Measurements from ENCODE around the gene LRRC4C. TPM values are rescaled to one million over a fixed set of nuclear protein-coding genes. Genes with fewer than 3 reads are reported as not detected.

LRRC4C gene
- total RNA-seq, 1 experiment from 2014 or later, result not detected

- ChIA-PET CTCF (no interaction called here), POLR2A (ENCODE audit: unreplicated experiment) (no interaction called here)
- H3K27me3 ChIP-seq (ENCODE audit: low read length), result no peaks in the 10 kb centered on the region
- H3K36me3 ChIP-seq (ENCODE audit: low read depth, low read length), result no peaks in the 10 kb centered on the region
- no peak overlapping the region for H3K9ac ChIP-seq (ENCODE audit: low read length)
- H3K9me2 ChIP-seq (replicated peaks; ENCODE audit: low read length), result no peaks in the 10 kb centered on the region
- TF ChIP-seq EZH2phosphoT487 (IDR thresholded peaks at IDR 0.05; ENCODE audit: borderline replicate concordance, low read length) (no peak), EZH2 (IDR thresholded peaks at IDR 0.05; ENCODE audit: low read length, unreplicated experiment) (no peak), CTCF (conservative IDR thresholded peaks at IDR 0.05; ENCODE audit: low read depth, low read length) (no peak)
- intact Hi-C loops (cut with micrococcal nuclease), result no loop called here
- no peaks in the 10 kb centered on the region for H3K79me2 ChIP-seq (ENCODE audit: low read length)
- no peaks in the 10 kb centered on the region for H4K20me1 ChIP-seq (ENCODE audit: low read length)
- no peaks in the 10 kb centered on the region for H3F3A ChIP-seq (ENCODE audit: low read length, unreplicated experiment)
- no TSS peak for BruUV-seq (replicated peaks)
- ATAC-seq (no peak), DNase-seq (no peak)
- H2AFZ ChIP-seq (ENCODE audit: low read length), result no peak overlapping the region
- H3K4me2 ChIP-seq (ENCODE audit: low read length), result no peak overlapping the region
- no peak overlapping the region for H3K27ac ChIP-seq (ENCODE audit: low read length)
- no peaks in the 10 kb centered on the region for H3K4me1 ChIP-seq (ENCODE audit: insufficient read depth, low read length)
- no peaks in the 10 kb centered on the region for H3K9me3 ChIP-seq (ENCODE audit: low read length)
- no peak overlapping the region for H3K4me3 ChIP-seq (ENCODE audit: low read length)
Observed at GRCh38 chr11:40819230-40819629, 640.2 kb downstream of the LRRC4C start.

- Histone ChIP-seq H3K9ac (ENCODE audit: low read length) (no peak overlapping the region), H2AFZ (ENCODE audit: low read length) (no peak overlapping the region), H3K4me3 (ENCODE audit: low read length) (no peak overlapping the region), H3K79me2 (ENCODE audit: low read length) (no peaks in the 10 kb centered on the region), H3K36me3 (ENCODE audit: low read depth, low read length) (no peaks in the 10 kb centered on the region), H3K9me3 (ENCODE audit: low read length) (no peaks in the 10 kb centered on the region), H3K4me1 (ENCODE audit: insufficient read depth, low read length) (no peaks in the 10 kb centered on the region), H3K27me3 (ENCODE audit: low read length) (no peaks in the 10 kb centered on the region), H3F3A (ENCODE audit: low read length, unreplicated experiment) (no peaks in the 10 kb centered on the region), H4K20me1 (ENCODE audit: low read length) (no peaks in the 10 kb centered on the region), H3K4me2 (ENCODE audit: low read length) (no peak overlapping the region), H3K27ac (ENCODE audit: low read length) (no peak overlapping the region), H3K9me2 (replicated peaks; ENCODE audit: low read length) (no peaks in the 10 kb centered on the region)
- no peak for TF ChIP-seq EZH2 (IDR thresholded peaks at IDR 0.05; ENCODE audit: low read length, unreplicated experiment)
- no peak for TF ChIP-seq EZH2phosphoT487 (IDR thresholded peaks at IDR 0.05; ENCODE audit: borderline replicate concordance, low read length)
- no peak for TF ChIP-seq CTCF (conservative IDR thresholded peaks at IDR 0.05; ENCODE audit: low read depth, low read length)
- intact Hi-C loops (cut with micrococcal nuclease), result no loop called here
- no peak for DNase-seq
- BruUV-seq (replicated peaks), result no TSS peak
- ChIA-PET POLR2A (ENCODE audit: unreplicated experiment) (no interaction called here), CTCF (no interaction called here)
- no peak for ATAC-seq
Observed at GRCh38 chr11:40816976-40817375, 642.5 kb downstream of the LRRC4C start.

GRCh38 chr11:40797981-40798380 is 661.5 kb downstream of the LRRC4C start:
- ChIA-PET POLR2A (ENCODE audit: unreplicated experiment) (no interaction called here), CTCF (no interaction called here)
- no peaks in the 10 kb centered on the region for H3K27me3 ChIP-seq (ENCODE audit: low read length)
- H3K36me3 ChIP-seq (ENCODE audit: low read depth, low read length), result no peaks in the 10 kb centered on the region
- no peaks in the 10 kb centered on the region for H3F3A ChIP-seq (ENCODE audit: low read length, unreplicated experiment)
- no peak overlapping the region for H3K4me2 ChIP-seq (ENCODE audit: low read length)
- no peak overlapping the region for H3K9ac ChIP-seq (ENCODE audit: low read length)
- intact Hi-C loops (cut with micrococcal nuclease), result no loop called here
- DNase-seq (peak; percentile 23), ATAC-seq (no peak)
- no peaks in the 10 kb centered on the region for H3K9me3 ChIP-seq (ENCODE audit: low read length)
- H4K20me1 ChIP-seq (ENCODE audit: low read length), result no peaks in the 10 kb centered on the region
- no peaks in the 10 kb centered on the region for H3K79me2 ChIP-seq (ENCODE audit: low read length)
- H3K9me2 ChIP-seq (replicated peaks; ENCODE audit: low read length), result no peaks in the 10 kb centered on the region
- H3K4me1 ChIP-seq (ENCODE audit: insufficient read depth, low read length), result no peaks in the 10 kb centered on the region
- TF ChIP-seq EZH2 (IDR thresholded peaks at IDR 0.05; ENCODE audit: low read length, unreplicated experiment) (no peak), CTCF (conservative IDR thresholded peaks at IDR 0.05; ENCODE audit: low read depth, low read length) (no peak), EZH2phosphoT487 (IDR thresholded peaks at IDR 0.05; ENCODE audit: borderline replicate concordance, low read length) (no peak)
- no peak overlapping the region for H3K4me3 ChIP-seq (ENCODE audit: low read length)
- no TSS peak for BruUV-seq (replicated peaks)
- H2AFZ ChIP-seq (ENCODE audit: low read length), result no peak overlapping the region
- H3K27ac ChIP-seq (ENCODE audit: low read length), result no peak overlapping the region
